HepG2 (cell line): ENCODE measurements around the gene TNFAIP8L3. TPM values are rescaled to one million over a fixed set of nuclear protein-coding genes. Genes with fewer than 3 reads are reported as not detected.

Source experiments
- ATAC-seq: fragments of 200-7000 bp; cut with Tn5 transposase; 3 replicates; pipeline ENCODE4 v1.9.1; 2020; ENCODE audit warnings: mild to moderate bottlenecking, moderate library complexity
- BruUV-seq: library from RNA; stranded (reverse); fragments of 400-500 nt; replicated peaks from 2 replicates; lab custom pipeline; 2021; lab: Mats Ljungman, UMichigan
- CTCF ChIA-PET: fragments of 300-600 bp; formaldehyde crosslinking; extraction: SDS; loops from one replicate; lab custom pipeline; 2021; ENCODE audit warnings: low total read pairs, inconsistent platforms, low intra/inter-chr PET ratio; lab: Yijun Ruan, JAX
- POLR2A ChIA-PET: fragments of 350-600 bp; sonication (Branson Sonifier 250); formaldehyde crosslinking; loops from one replicate; lab custom pipeline; 2020; ENCODE audit warnings: antibody characterized with exemption, inconsistent platforms; lab: Yijun Ruan, JAX
- DNase-seq: peaks from one replicate; pipeline ENCODE4 v3.0.0-alpha.2; 2015; ENCODE audit warnings: low spot score
- FAIRE-seq: peaks from 3 replicates; lab custom pipeline; 2011; peaks lifted over from hg19 to GRCh38; lab: Jason Lieb, UNC
- H2AFZ ChIP-seq: one replicate; pipeline ENCODE4 v1.6.1; 2011; ENCODE audit warnings: low read length, inconsistent platforms
- H3K27ac ChIP-seq: fragments of 300-600 bp; 3 replicates; pipeline ENCODE4 v1.8.0; 2011; ENCODE audit warnings: mixed run types, mild to moderate bottlenecking, mixed read lengths, low read length, inconsistent platforms; ENCODE audit not compliant: insufficient read depth; ENCODE audit errors: extremely low read length
- H3K27me3 ChIP-seq, 2 experiments: fragments of 200-600 bp in 1 of 2; 2 replicates in 1 of 2; 3 replicates in 1 of 2; pipeline versions ENCODE4 v1.6.0 to v1.8.0; 2011; ENCODE audit warnings: low read length in 2 of 2, mild to moderate bottlenecking in 2 of 2, moderate library complexity in 2 of 2, inconsistent platforms in 1 of 2; ENCODE audit not compliant: insufficient read depth in 2 of 2, control insufficient read depth in 1 of 2
- H3K36me3 ChIP-seq, 2 experiments: fragments of 200-600 bp in 1 of 2; replicated peaks in 1 of 2; 2 replicates in 1 of 2; 3 replicates in 1 of 2; pipeline versions ENCODE4 v1.5.1 to v1.8.0; 2011; ENCODE audit warnings: low read length in 2 of 2, inconsistent platforms in 1 of 2; ENCODE audit not compliant: insufficient read depth in 2 of 2, control insufficient read depth in 1 of 2
- H3K4me1 ChIP-seq: 2 replicates; pipeline ENCODE4 v1.5.1; 2012; ENCODE audit warnings: low read length, inconsistent platforms; ENCODE audit not compliant: insufficient read depth
- H3K4me2 ChIP-seq: 2 replicates; pipeline ENCODE4 v1.6.0; 2011; ENCODE audit warnings: low read depth, low read length, inconsistent platforms
- H3K4me3 ChIP-seq, 3 experiments: fragments of 200-600 bp in 1 of 3; sonication (generic), shearing (Covaris generic) in 1 of 3; replicated peaks in 1 of 3; 2 replicates each; pipeline ENCODE4 v1.5.1; 2011 to 2016; ENCODE audit warnings: low read length in 3 of 3, inconsistent platforms in 2 of 3, low read depth in 2 of 3, mild to moderate bottlenecking in 2 of 3, control low read depth in 1 of 3, mixed read lengths in 1 of 3; ENCODE audit not compliant: insufficient read depth in 1 of 3
- H3K79me2 ChIP-seq: one replicate; pipeline ENCODE4 v1.6.1; 2011; ENCODE audit warnings: low read length, inconsistent platforms; ENCODE audit not compliant: insufficient read depth
- H3K9ac ChIP-seq: 2 replicates; pipeline ENCODE4 v1.6.0; 2011; ENCODE audit warnings: mild to moderate bottlenecking, low read depth, low read length, inconsistent platforms; ENCODE audit not compliant: insufficient read depth
- H3K9me3 ChIP-seq: 2 replicates; pipeline ENCODE4 v1.5.1; 2012; ENCODE audit warnings: mild to moderate bottlenecking, low read length
- H4K20me1 ChIP-seq: 2 replicates; pipeline ENCODE4 v1.6.0; 2011; ENCODE audit warnings: inconsistent platforms, mild to moderate bottlenecking, low read length, moderate library complexity; ENCODE audit not compliant: insufficient read depth
- DNMT1 ChIP-seq: sonication (generic); formaldehyde crosslinking; IDR thresholded peaks from 2 replicates; pipeline ENCODE4 v1.5.1; 2020; ENCODE audit warnings: mild to moderate bottlenecking, missing genetic modification reagents
- HMGA1 ChIP-seq: sonication (generic); formaldehyde crosslinking; conservative IDR thresholded peaks from 2 replicates; pipeline ENCODE4 v1.4.0; 2020; ENCODE audit warnings: missing genetic modification reagents
- KDM6A ChIP-seq: IDR thresholded peaks from 2 replicates; pipeline ENCODE4 v1.6.1; 2016; ENCODE audit warnings: low read depth
- SMARCC2 ChIP-seq: fragments of 450-650 bp; IDR thresholded peaks from 2 replicates; pipeline ENCODE4 v1.6.1; 2017; ENCODE audit warnings: antibody characterized with exemption, mild to moderate bottlenecking
- SP2 ChIP-seq: sonication (generic); formaldehyde crosslinking; IDR thresholded peaks from 2 replicates; pipeline ENCODE4 v1.5.1; 2020; ENCODE audit warnings: mild to moderate bottlenecking, missing genetic modification reagents
- TCF12 ChIP-seq, 2 experiments: fragments of 450-650 bp in 1 of 2; sonication (generic) in 1 of 2; formaldehyde crosslinking in 1 of 2; IDR thresholded peaks; 2 replicates each; pipeline versions ENCODE4 v1.6.1 to v1.8.0; 2017 to 2022; ENCODE audit warnings: antibody characterized with exemption in 1 of 2, mild to moderate bottlenecking in 1 of 2, missing genetic modification reagents in 1 of 2, moderate library complexity in 1 of 2
- ZBTB21 ChIP-seq: sonication (generic); formaldehyde crosslinking; IDR thresholded peaks from 2 replicates; pipeline ENCODE4 v1.4.0; 2020; ENCODE audit warnings: missing genetic modification reagents
- ZBTB42 ChIP-seq: sonication (generic); formaldehyde crosslinking; IDR thresholded peaks from 2 replicates; pipeline ENCODE4 v1.5.0; 2020; ENCODE audit warnings: mild to moderate bottlenecking, missing genetic modification reagents
- ZNF232 ChIP-seq: sonication (generic); formaldehyde crosslinking; IDR thresholded peaks from 2 replicates; pipeline ENCODE4 v1.4.0; 2020; ENCODE audit warnings: missing genetic modification reagents, borderline replicate concordance
- ZNF251 ChIP-seq: sonication (generic); formaldehyde crosslinking; IDR thresholded peaks from 2 replicates; pipeline ENCODE4 v1.9.0; 2021; ENCODE audit warnings: mild to moderate bottlenecking, missing genetic modification reagents
- ZNF354B ChIP-seq: sonication (generic); formaldehyde crosslinking; IDR thresholded peaks from 2 replicates; pipeline ENCODE4 v1.8.0; 2022; ENCODE audit warnings: mild to moderate bottlenecking, missing genetic modification reagents
- ZNF646 ChIP-seq: sonication (generic); formaldehyde crosslinking; IDR thresholded peaks from 2 replicates; pipeline ENCODE4 v1.9.0; 2021; ENCODE audit warnings: mild to moderate bottlenecking, missing genetic modification reagents
- ZNF678 ChIP-seq: sonication (generic); formaldehyde crosslinking; IDR thresholded peaks from 2 replicates; pipeline ENCODE4 v1.4.0; 2020; ENCODE audit warnings: mild to moderate bottlenecking, missing genetic modification reagents
- ZNF747 ChIP-seq: sonication (generic); formaldehyde crosslinking; IDR thresholded peaks from 2 replicates; pipeline ENCODE4 v1.8.1; 2023; ENCODE audit warnings: missing genetic modification reagents, mild to moderate bottlenecking, borderline replicate concordance
- ZNF790 ChIP-seq: sonication (generic); formaldehyde crosslinking; IDR thresholded peaks from 2 replicates; pipeline ENCODE4 v1.8.0; 2022; ENCODE audit warnings: missing genetic modification reagents, mild to moderate bottlenecking, borderline replicate concordance
- ZNF816 ChIP-seq: sonication (generic); formaldehyde crosslinking; IDR thresholded peaks from 2 replicates; pipeline ENCODE4 v1.8.0; 2022; ENCODE audit warnings: missing genetic modification reagents, mild to moderate bottlenecking, borderline replicate concordance
- WGBS: methylation state at CpG from one replicate; pipeline ENCODE4 v1.1.6; 2017; ENCODE audit warnings: low lambda C conversion rate; 5-methylcytosine and 5-hydroxymethylcytosine counted together
- in situ Hi-C: cut with HindIII; loops from 2 replicates; pipeline ENCODE4 v1.10.0; 2017; ENCODE audit warnings: low pct_unique_long_range_greater_than_20kb; ENCODE audit not compliant: extremely low pct_ligation_motif_present
- intact Hi-C: fragments of 100-400 bp; cut with micrococcal nuclease; formaldehyde crosslinking; loops from one replicate; pipeline ENCODE4 v1.10.0; 2022; ENCODE audit not compliant: unreplicated experiment
- polyA plus RNA-seq, 8 experiments: library from polyadenylated mRNA; depleted of rRNA in 3 of 8; stranded (reverse) in 7 of 8; unstranded in 1 of 8; fragments of >200 nt; fragmentation: Illumina TruSeq in 4 of 8; extraction: Trizol in 4 of 8; gene quantifications; 2 replicates each; pipeline versions ENCODE4 v1.2.1 to v1.2.3, GENCODE V29; 2011 to 2016; ENCODE audit warnings: low read depth in 4 of 8, missing spikeins in 1 of 8, mixed read lengths in 1 of 8; ENCODE audit not compliant: insufficient read depth in 1 of 8
- total RNA-seq, 5 experiments: library from RNA; depleted of rRNA; stranded (reverse); fragments of >200 nt; fragmentation: Illumina TruSeq; extraction: Trizol; gene quantifications; 2 replicates each; pipeline ENCODE4 v1.2.3, GENCODE V29; 2016; ENCODE audit warnings: low read depth in 1 of 5

The TNFAIP8L3 gene
- total and polyA plus RNA-seq, 2 of the 13 experiments (the other 11 are each of a cell fraction or from before 2014, with no cell fraction given), result 0.15 to 4.0 TPM

- no peak for TF ChIP-seq SMARCC2
- no peak for TF ChIP-seq ZNF646 (CRISPR knock-in tag)
- no peak for TF ChIP-seq ZNF678 (CRISPR knock-in tag)
- no peak for TF ChIP-seq SP2 (CRISPR knock-in tag)
- no peak for TF ChIP-seq ZBTB42 (CRISPR knock-in tag)
Observed at GRCh38 chr15:51090753-51091152, 4.0 kb downstream of the TNFAIP8L3 start (continued).

- FAIRE-seq (no peak), DNase-seq (no peak), ATAC-seq (no peak)
- Histone ChIP-seq H3K36me3 (no peaks in the 10 kb centered on the region; a peak in 1 of 5 replicates), H3K9ac (no peak overlapping the region), H3K27ac (no peak overlapping the region), H3K79me2 (no peaks in the 10 kb centered on the region), H3K27me3 (no peaks in the 10 kb centered on the region), H3K4me3 (no peak overlapping the region), H3K9me3 (no peaks in the 10 kb centered on the region), H4K20me1 (no peaks in the 10 kb centered on the region; the same call in 1 of the 2 replicates), H3K4me1 (peaks cover 18% of the 10 kb centered on the region)
- in situ Hi-C loops (no loop called here), intact Hi-C loops (loop anchor here (5.0 kb wide), 1 partner anchor 43 kb away; no protein-coding TSS in a partner anchor)
- BruUV-seq, result no TSS peak
- CTCF ChIA-PET, result no interaction called here
- 84% methylated on average over 4 of the region's 4 CpGs for WGBS
- TF ChIP-seq ZNF232, result no peak
- TF ChIP-seq HMGA1, result no peak
- TF ChIP-seq DNMT1, result no peak
- TF ChIP-seq ZBTB21, result no peak
- TF ChIP-seq ZNF790 (CRISPR knock-in tag), result no peak
- no peak for TF ChIP-seq KDM6A (CRISPR knock-in tag)
- no peak for TF ChIP-seq ZNF816 (CRISPR knock-in tag)
- TF ChIP-seq ZNF354B (CRISPR knock-in tag), result no peak
- no peak for TF ChIP-seq TCF12 (IDR thresholded peaks at IDR 0.05)
- no peak for TF ChIP-seq TCF12 (CRISPR knock-in tag; IDR thresholded peaks at IDR 0.05)
- TF ChIP-seq ZNF251 (CRISPR knock-in tag), result no peak
- no peak for TF ChIP-seq ZNF747 (CRISPR knock-in tag)
- TF ChIP-seq, all 625 proteins: peak for 0
- POLR2A ChIA-PET, result no interaction called here
- no peak overlapping the region for H3K4me2 ChIP-seq
- H2AFZ ChIP-seq, result no peak overlapping the region
Observed at GRCh38 chr15:51089699-51090453, 4.8 kb downstream of the TNFAIP8L3 start.
